Esophagus squamous epithelium (tissue), 4 donors: ENCODE results near the gene TAF11L5.

Experiments
- CTCF ChIP-seq, 6 experiments: fragments of 450-650 bp in 4 of 6; fragments of 200-600 bp in 2 of 6; sonication (generic) in 2 of 6; IDR thresholded peaks; one replicate each; pipeline ENCODE4 v1.5.1; 2016 to 2019; ENCODE audit warnings: antibody characterized with exemption in 6 of 6, mild to moderate bottlenecking in 4 of 6, moderate library complexity in 4 of 6
- POLR2A ChIP-seq, 4 donors: fragments of 450-650 bp; IDR thresholded peaks; one replicate each; pipeline ENCODE4 v1.6.1; 2017; ENCODE audit warnings: antibody characterized with exemption in 4 of 4, mild to moderate bottlenecking in 4 of 4, moderate library complexity in 3 of 4

- TF ChIP-seq CTCF (IDR thresholded peaks at IDR 0.05) (no peak), POLR2A (IDR thresholded peaks at IDR 0.05) (no peak)
Measured at GRCh38 chr5:17511775-17512325, 13.2 kb upstream of the TAF11L5 start.
